Aortic smooth muscle cell (primary cell): ENCODE results near the gene OSBPL6. TPM values are rescaled to one million over a fixed set of nuclear protein-coding genes. Genes with fewer than 3 reads are reported as not detected.

ENCODE experiments used
- total RNA-seq: library from RNA; depleted of rRNA; stranded (reverse); fragments of >200 nt; gene quantifications from 2 replicates; pipeline ENCODE4 v1.2.3, GENCODE V29; 2014

The OSBPL6 gene
- 0.53 and 0.56 TPM in 2 replicates for total RNA-seq

DNA sequence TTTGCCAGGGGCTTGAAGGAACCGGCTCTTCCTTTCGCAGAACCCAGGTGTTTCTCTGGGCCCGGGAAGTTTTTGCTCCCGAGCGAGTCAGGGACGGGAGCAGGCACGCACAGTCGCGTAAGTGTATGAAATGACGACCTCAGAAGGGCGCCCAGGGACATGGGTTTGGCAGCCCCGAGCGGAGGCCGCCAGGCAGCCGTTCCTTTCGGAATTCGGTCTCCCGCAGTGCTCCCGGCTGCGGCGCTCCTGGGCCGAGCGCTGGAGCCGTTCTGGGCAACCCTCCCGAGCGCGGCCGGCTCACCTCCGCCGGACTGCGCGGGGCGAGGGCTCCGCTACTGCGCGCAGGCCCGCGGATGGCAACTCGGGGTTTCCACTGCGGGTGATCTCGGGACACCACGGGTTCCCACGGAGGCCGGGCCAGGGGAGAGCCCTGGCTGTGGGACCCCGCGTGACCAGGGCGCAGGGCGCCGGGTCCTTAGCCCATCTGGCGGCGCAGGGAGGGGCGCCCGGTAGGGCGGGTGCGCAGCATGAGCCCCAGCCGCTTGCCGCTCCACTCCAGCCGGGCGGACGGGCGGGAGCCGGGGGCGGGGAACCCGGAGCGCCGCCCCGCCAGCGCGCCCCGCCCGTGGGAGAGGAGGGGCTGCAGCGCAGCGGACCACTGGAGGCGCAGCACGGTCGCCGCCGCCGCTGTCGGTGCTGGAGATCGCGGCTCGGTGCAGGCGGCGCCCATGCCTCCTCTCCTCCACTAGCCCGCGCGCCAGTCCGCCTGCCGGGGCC is at the start of gene OSBPL6:
Gene OSBPL6 (plus strand): TSS at position 690 of the 777 bp plus-strand sequence. CDS start 111,673 bp downstream, outside the sequence.

DNA sequence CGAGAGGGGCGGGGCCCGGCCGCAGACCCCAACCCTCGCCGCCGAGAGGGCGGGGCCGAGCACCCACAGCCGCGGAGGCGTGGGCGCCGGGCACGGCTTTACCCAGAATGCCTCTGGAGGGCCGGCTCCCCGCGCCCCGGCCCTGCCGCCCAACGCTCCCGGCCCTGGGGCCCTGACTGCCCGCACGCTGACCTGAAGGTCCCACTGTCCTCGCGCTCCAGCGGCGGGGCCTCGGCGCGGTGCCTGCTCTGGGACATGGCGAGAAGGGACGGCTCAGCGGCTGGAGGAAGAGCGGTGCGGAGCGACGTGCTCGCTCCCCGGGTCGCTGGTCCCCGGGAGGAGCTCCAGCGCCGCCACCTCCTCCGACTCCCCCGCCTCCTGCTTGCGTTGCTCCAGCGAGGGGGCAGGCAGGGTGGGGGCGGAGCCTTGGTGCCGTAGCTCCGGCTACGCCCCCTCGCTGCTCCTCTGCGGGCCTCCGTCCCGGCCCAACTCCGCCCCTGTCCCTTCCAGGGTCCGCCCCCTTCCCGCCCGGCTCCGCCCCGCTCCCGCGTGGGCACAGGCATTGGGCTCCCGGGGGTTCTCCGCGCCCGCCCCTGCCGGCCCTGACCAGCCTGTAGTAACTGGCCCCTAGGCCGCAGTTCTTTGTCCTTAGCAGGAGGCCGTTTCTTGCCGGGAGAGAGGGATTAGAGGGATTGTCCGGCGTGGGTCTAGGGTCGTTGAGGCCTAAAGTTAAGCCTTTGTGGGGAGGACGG is 256.6 kb downstream of the OSBPL6 start, which contains the start of the genes PJVK and PRKRA:
Gene PJVK (plus strand): TSS at position 605 of the 752 bp plus-strand sequence. CDS start 2,032 bp downstream, outside the sequence.
Gene PRKRA (minus strand): TSS at position 402 of the 752 bp plus-strand sequence. CDS start 145 bp downstream, at position 257.

Other genes with a start within 250 kb of the OSBPL6 start
- gene PDE11A, start 121.7 kb upstream of the OSBPL6 start, total RNA-seq: under 0.01 and 0.13 TPM in 2 replicates
- gene RBM45, start 82.1 kb upstream of the OSBPL6 start, total RNA-seq: 18.4 and 20.4 TPM in 2 replicates